Activated CD8-positive, alpha-beta memory T cell treated with anti-CD3 and anti-CD28 coated beads, Interleukin-2, amount 50 U/mL, for 24 hours (primary cell): ENCODE measurements around the gene IL17RB.

ENCODE experiments used
- DNase-seq: peaks from one replicate; pipeline ENCODE4 v3.0.0-alpha.2; 2020; ENCODE audit errors: extremely low read depth

Gene IL17RB

DNA sequence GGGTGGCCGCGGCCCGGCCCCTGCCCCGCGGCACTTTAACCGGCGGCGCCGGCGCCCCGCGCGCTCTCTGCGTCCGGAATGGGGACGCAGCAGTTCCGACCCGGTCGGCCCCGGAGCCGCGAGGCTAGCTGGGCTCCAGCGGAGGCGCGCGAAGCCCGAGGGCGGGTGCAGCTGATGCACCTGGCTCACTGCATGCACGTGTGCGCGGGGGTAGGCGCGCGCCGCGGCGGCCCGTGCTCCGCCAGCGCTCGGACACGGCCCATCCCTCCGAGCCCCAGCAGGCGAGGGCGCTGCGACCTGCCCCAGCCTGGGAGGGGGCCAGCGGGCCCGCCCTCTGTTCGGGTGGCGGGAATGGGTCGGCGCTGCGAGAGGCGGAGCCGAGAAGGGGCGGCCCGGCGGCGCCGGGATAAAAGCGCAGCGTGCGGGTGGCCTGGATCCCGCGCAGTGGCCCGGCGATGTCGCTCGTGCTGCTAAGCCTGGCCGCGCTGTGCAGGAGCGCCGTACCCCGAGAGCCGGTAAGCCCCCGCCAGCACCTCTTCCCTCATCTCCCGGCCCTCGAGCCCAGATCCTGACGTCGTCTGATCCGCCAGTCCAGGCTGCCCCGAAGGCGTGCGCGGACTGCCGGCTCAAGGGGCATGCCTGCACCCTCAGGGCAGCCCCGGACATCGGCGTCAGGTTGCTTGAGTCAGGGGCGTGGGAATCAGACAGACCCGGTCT, at the start of gene IL17RB, which contains the start of gene CHDH:
IL17RB (plus strand) TSS at position 435 of the 717 bp plus-strand sequence; CDS start at position 456, 21 bp downstream.
CHDH (minus strand) TSS at position 286 of the 717 bp plus-strand sequence. CDS start 22,411 bp downstream, outside the sequence.
- no peak for DNase-seq

DNA sequence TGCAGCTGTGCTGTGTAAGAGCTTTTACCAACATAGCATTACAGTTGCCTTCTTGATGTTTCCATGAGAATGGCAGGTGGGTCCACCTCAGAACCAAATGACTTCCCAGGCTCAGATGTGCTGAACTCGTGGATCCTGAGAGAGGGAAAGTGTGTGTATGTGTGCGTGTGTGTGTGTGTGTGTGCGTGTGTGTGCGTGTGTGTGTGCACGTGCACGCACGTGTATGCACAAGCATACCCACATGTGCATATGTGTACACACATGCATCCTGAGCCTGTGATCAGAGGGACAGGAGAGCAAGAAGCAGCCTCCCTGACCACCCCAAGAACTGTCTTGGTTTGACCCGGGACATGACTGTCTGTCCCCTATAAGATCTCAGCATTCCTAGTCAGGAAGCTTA, 48.2 kb upstream of the IL17RB start:
- no peak for DNase-seq

DNA sequence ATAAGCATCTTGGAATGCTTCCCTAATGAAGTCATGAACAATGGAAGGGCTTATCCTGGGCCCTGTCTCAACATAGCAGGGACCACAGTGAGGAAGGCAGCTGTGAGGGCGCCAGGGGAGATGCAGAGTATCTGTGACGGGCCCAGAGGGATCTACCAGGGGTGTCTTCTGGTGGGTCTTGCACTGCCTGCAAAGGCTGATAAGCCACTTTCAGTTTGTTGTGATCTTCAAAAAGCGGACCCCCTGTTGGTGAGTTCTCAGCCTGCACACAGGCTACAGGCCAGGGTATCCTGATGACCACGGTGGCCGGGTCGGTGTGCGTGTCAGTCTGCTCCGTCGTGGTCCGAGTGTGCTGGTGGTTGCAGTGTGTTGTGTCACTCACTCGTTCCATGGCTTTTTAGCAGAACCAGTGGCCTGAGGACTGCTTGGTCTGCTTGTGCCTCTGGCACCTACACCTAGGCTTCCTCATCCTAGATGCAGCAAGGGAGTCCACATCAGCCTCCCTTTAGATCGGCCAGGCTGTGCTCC, 47.0 kb upstream of the IL17RB start:
- DNase-seq, result no peak

GRCh38 chr3:53800041-53800906, 46.1 kb upstream of the IL17RB start:
- no peak for DNase-seq

DNA sequence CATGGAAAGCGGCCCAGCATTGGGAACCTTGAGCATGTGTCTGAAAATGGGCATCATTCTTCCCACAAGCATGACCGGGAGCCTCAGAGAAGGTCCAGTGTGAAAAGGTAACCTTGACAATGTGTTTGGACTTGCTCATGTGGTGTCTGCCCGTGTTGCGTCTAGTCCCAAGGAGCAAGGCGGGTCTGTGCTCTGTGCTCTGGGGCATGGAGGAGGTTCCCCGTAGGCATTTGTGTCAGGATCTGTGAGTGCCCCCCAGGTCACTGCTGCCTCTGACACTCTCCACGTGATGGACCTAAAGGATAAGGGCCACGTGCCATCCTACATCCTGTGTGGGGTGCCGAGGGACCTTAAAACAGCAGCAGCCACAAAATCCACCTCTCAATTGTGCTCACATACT, 45.0 kb upstream of the IL17RB start:
- DNase-seq, result no peak

GRCh38 chr3:53802256-53802880, 44.0 kb upstream of the IL17RB start:
- no peak for DNase-seq

- no peak for DNase-seq
These were observed 43.1 kb upstream of the IL17RB start for GRCh38 chr3:53803124-53803815.

- DNase-seq, result no peak
These were observed 42.3 kb upstream of the IL17RB start for GRCh38 chr3:53803816-53804695.

GRCh38 chr3:53804697-53805462, 41.5 kb upstream of the IL17RB start:
- no peak for DNase-seq

GRCh38 chr3:53805463-53806159, 40.8 kb upstream of the IL17RB start:
- DNase-seq, result no peak

DNA sequence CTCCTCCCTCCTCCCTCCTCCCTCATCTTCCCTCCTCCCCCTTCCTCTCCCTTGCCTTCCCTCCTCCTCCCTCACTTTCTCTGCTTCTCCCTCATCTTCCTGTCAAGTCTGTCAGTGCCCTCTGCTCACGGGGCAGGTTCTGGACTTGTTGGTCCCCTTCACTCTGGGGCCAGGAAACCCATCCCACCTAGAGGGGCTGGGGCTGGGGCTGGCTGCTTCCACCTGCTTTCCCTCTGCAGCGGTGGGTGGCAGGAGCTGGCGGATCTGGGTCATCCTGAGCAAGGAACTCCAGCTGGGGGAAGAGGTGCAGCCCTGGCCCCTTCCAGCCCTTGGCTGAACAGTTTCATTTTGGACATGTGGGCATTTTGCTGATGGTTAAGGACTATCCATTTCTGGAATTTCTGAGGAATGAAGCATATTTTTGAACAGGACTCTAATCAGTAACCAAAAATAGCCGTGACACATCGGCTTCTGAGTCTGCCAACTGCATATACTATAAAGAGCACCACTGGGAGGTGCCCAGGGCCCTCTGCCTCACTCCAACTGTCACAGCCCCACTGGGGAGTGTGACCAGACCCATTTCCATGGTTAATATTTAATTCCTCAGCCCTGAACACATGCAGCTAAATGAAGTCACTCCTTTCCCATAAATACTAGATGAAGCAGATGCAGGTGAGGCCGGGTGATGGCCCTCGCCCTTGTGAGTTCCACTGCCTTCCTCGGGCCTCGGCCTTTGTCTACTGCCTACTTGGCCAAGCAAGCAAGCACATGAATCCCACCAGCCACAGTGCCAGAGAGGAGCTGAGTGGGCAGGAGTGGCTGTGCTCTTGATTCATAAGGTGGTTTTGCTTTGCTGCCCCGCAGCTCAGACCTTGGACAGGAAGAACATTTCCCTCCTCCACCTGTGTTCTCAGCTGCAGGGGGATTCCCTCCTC, 39.9 kb upstream of the IL17RB start:
- no peak for DNase-seq

DNA sequence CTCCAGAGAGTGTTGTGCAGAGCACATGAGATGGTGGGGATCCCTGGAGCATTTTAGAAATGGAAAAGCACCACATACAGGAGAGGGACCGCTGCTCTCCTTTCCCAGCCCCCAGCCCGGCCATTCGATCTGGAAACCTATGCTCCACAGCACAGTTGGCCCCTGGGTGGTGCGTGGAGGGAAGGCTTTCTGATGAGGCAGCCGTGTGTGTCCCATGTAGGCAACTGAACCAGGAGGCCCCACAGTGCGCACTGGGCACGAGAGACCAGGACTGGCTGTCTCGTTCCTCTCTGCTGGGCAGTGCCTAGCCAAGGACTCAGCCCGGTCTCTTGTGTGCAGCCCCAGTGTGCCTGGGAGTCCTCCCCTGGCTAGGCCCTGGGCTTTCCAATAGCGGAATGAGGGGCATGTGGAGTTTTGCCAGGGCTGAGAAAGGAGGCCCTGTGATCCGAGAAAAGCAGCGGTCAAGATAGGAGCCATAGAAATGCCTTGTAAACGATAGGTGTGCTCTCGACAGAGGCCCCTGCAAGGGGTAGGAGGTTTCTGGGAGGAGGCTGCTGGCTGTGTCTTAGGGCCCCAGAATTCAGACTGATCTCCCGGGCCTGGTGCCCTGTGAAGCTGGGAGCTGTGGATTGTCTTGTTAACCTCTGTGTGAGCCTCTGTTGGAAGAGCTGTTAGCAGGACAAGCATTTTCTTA, 39.1 kb upstream of the IL17RB start:
- no peak for DNase-seq

GRCh38 chr3:53808496-53808895, 37.9 kb upstream of the IL17RB start:
- DNase-seq, result no peak

DNA sequence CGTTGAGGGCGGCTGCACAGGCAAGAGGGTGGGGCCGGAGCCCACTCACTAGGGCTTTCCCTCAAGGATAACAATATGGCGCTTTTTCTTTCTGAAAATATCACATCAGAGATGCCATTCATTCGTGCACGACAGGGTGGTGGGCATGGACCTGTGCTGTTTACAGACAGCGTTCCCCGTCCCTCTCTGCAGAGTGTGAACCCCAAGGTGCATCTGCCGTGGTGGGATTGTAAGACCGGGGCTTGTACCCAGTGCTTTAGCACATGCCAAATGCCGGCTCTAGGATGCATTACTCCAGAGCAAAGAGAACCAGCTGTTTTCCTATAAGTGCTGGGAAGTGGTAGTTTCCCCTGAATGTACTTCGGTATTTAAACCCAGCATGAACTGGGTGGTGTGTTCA, 37.1 kb upstream of the IL17RB start:
- DNase-seq, result no peak

DNA sequence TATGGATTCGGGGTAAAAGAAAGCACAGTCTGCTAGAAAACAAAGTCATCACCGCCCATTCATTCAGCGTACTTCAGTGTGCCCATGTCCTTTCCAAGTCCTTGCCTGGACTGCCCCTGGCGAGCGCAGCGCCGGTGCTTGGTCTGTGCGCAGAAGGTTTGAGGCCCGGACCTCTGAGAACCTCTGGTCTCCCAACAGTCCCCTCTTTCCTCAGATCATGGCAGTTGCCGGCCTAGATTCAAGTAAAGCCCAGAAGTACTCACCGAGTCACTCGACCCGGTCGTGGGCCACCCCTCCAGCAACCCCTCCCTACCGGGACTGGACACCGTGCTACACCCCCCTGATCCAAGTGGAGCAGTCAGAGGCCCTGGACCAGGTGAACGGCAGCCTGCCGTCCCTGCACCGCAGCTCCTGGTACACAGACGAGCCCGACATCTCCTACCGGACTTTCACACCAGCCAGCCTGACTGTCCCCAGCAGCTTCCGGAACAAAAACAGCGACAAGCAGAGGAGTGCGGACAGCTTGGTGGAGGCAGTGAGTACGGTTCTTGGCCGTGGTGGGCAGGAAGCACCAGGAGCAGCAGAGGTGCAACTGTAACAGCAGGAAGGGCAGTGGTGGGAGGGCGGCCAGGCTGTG, 36.5 kb upstream of the IL17RB start:
- no peak for DNase-seq

- DNase-seq, result no peak
These were observed 35.0 kb upstream of the IL17RB start for GRCh38 chr3:53811143-53811927.
